Measurements from ENCODE around the gene TSPAN18. TPM values are rescaled to one million over a fixed set of nuclear protein-coding genes. Genes with fewer than 3 reads are reported as not detected.

The TSPAN18 gene
- total and polyA plus RNA-seq, 2 experiments from 2014 or later: 9.5 to 21.5 TPM

DNA sequence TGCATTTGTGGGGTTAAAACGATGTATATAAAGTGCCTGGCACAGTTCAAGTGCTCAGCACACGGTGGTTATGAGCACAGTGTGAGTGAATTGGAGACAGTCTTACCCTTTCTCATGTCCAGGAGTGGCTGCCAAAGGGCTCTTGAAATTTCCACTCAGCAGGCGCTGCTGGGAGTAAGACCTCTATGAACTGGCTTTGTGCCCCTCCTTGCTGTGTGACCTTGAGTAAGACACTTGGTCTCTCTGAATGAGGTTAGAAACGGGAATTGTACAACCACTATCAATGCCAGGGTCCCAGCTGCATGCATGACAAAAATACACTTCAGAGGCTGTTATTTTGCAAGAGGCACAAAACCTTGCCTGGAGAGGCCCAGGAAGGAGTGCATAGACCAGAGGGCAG lies 86.6 kb downstream of the TSPAN18 start:
- TF ChIP-seq EZH2 (IDR thresholded peaks at IDR 0.05; ENCODE audit: borderline replicate concordance): no peak
- TF ChIP-seq, protein P1, sequence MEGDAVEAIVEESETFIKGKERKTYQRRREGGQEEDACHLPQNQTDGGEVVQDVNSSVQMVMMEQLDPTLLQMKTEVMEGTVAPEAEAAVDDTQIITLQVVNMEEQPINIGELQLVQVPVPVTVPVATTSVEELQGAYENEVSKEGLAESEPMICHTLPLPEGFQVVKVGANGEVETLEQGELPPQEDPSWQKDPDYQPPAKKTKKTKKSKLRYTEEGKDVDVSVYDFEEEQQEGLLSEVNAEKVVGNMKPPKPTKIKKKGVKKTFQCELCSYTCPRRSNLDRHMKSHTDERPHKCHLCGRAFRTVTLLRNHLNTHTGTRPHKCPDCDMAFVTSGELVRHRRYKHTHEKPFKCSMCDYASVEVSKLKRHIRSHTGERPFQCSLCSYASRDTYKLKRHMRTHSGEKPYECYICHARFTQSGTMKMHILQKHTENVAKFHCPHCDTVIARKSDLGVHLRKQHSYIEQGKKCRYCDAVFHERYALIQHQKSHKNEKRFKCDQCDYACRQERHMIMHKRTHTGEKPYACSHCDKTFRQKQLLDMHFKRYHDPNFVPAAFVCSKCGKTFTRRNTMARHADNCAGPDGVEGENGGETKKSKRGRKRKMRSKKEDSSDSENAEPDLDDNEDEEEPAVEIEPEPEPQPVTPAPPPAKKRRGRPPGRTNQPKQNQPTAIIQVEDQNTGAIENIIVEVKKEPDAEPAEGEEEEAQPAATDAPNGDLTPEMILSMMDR (IDR thresholded peaks at IDR 0.05; ENCODE audit: poor library complexity): no peak
- TF ChIP-seq EZH2phosphoT487 (IDR thresholded peaks at IDR 0.05; ENCODE audit: low read depth, severe bottlenecking, unreplicated experiment): no peak
- no peak overlapping the region for H3K27ac ChIP-seq
- H2AFZ ChIP-seq: no peak overlapping the region
- WGBS (ENCODE audit: low lambda C conversion rate, missing lambda C conversion rate): 68% methylated on average over 4 of the region's 4 CpGs
- no peaks in the 10 kb centered on the region for H3K36me3 ChIP-seq (replicated peaks; ENCODE audit: insufficient read depth, low read depth)
- no peaks in the 10 kb centered on the region for H3K27me3 ChIP-seq
- no peak for DNase-seq (ENCODE audit: low spot score)
- H3K79me2 ChIP-seq: no peaks in the 10 kb centered on the region
- no peak overlapping the region for H3K4me3 ChIP-seq
- H3K4me1 ChIP-seq (ENCODE audit: insufficient read depth): peaks cover 5% of the 10 kb centered on the region
- H3K9me2 ChIP-seq (replicated peaks; ENCODE audit: insufficient read depth): no peaks in the 10 kb centered on the region
- no peaks in the 10 kb centered on the region for H4K20me1 ChIP-seq (ENCODE audit: insufficient read depth, poor library complexity, severe bottlenecking)
- no peaks in the 10 kb centered on the region for H3K9me3 ChIP-seq (ENCODE audit: low read depth)
- no peak overlapping the region for H3K4me2 ChIP-seq

DNA sequence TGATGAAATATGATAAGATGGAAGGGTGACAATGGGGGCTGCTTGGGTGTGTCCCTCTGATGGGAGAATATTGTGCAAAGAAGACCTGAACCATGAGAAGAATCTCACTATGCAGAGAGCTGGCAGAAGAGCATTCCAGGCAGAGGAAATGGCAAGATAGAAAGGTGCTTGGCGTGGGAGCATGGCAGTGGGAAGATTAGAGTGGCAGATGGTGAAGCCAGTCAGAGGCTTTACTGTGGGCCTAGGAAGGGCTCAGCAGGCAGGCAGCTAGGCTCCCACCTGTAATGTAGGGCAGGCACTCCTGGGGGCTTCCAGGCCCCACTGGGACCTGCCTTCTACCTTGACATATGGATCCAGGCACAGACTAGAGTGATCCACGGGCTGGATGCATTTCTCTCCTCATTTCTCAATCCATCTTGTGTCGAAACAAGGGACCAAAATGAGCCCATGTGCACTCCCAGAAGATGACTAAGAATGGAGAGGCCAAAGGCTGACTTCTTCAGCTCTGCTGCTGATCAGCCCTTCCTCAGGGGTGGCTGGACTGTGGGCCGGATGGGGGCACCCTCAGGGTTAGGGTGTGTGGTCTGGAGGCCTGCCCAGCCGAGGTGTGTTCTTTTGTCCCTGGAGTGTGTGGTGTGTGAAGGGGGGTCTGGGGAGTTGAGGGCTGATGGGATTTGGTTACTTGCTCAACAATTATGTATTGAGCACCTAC lies 88.3 kb downstream of the TSPAN18 start:
- 73% methylated on average over 5 of the region's 5 CpGs for WGBS (ENCODE audit: low lambda C conversion rate, missing lambda C conversion rate)

DNA sequence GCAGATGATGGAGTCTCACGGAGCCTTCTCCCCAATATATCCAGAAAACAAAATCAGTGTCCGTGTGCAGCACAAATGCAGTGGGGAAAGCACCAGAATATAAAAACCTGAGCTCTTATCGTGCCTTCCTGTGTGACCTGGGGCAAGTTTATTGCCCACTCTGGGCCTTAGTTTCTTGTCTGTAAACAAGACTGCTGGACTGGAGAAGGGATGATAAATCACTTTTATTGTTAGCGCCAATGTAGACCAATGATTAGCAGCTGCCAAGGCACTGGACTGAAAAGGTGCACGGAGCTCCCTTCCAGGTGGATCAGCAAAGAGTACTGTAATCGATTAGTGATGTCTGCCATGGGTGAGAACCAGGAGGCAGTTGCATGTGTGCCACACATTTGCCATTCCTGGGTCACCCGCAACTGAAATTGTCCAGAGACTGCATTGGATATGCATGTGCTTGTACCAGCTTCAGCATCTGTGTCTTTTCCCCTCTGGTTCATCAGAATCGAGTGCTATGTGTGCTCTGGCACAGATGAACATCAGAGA lies 89.2 kb downstream of the TSPAN18 start:
- H3K27ac ChIP-seq: no peak overlapping the region
- 96% methylated on average over 8 of the region's 8 CpGs for WGBS (ENCODE audit: low lambda C conversion rate, missing lambda C conversion rate)
- DNase-seq (ENCODE audit: low spot score): no peak

More for the DNA sequence above, 88.3 kb downstream of the TSPAN18 start:
- no peaks in the 10 kb centered on the region for H4K20me1 ChIP-seq (ENCODE audit: insufficient read depth, poor library complexity, severe bottlenecking)
- H3K36me3 ChIP-seq (replicated peaks; ENCODE audit: insufficient read depth, low read depth): no peaks in the 10 kb centered on the region
- peaks cover 5% of the 10 kb centered on the region for H3K4me1 ChIP-seq (ENCODE audit: insufficient read depth)
- H3K27ac ChIP-seq: no peak overlapping the region
- H3K27me3 ChIP-seq: no peaks in the 10 kb centered on the region
- no peak overlapping the region for H2AFZ ChIP-seq
- DNase-seq (ENCODE audit: low spot score): no peak
- H3K4me3 ChIP-seq: no peak overlapping the region
- no peaks in the 10 kb centered on the region for H3K9me3 ChIP-seq (ENCODE audit: low read depth)
- H3K4me2 ChIP-seq: no peak overlapping the region
- TF ChIP-seq EZH2phosphoT487 (IDR thresholded peaks at IDR 0.05; ENCODE audit: low read depth, severe bottlenecking, unreplicated experiment) (no peak), EZH2 (IDR thresholded peaks at IDR 0.05; ENCODE audit: borderline replicate concordance) (no peak)
- H3K9me2 ChIP-seq (replicated peaks; ENCODE audit: insufficient read depth): no peaks in the 10 kb centered on the region
- no peaks in the 10 kb centered on the region for H3K79me2 ChIP-seq

DNA sequence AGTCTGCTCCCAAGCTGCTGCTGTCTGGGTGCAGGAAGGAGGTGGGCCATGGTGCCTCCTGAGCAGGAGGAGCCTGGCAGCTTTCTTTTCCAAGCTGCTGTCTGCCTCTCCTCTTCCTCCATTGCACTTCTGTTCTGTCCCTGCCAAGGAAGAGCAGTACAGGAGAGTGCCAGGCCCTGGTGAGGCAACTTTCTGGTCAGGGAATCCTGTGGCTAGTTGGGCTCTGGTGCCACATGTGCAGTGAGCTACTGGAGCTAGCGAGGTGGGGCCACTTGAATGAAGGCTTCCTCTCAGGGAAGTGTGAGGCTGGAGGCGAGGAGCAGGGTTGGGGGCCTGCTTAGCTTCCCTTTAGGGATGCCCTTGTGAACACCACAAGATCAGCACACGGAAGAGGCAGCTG lies 90.0 kb downstream of the TSPAN18 start:
- H4K20me1 ChIP-seq (ENCODE audit: insufficient read depth, poor library complexity, severe bottlenecking): no peaks in the 10 kb centered on the region
- peaks cover 5% of the 10 kb centered on the region for H3K4me1 ChIP-seq (ENCODE audit: insufficient read depth)
- H3K9me3 ChIP-seq (ENCODE audit: low read depth): no peaks in the 10 kb centered on the region
- DNase-seq (ENCODE audit: low spot score): no peak
- no peak overlapping the region for H3K4me2 ChIP-seq
- H3K27ac ChIP-seq: no peak overlapping the region
- H3K4me3 ChIP-seq: no peak overlapping the region
- H2AFZ ChIP-seq: no peak overlapping the region
- TF ChIP-seq, protein P1 (IDR thresholded peaks at IDR 0.05; ENCODE audit: poor library complexity): no peak
- no peak for TF ChIP-seq EZH2phosphoT487 (IDR thresholded peaks at IDR 0.05; ENCODE audit: low read depth, severe bottlenecking, unreplicated experiment)
- TF ChIP-seq EZH2 (IDR thresholded peaks at IDR 0.05; ENCODE audit: borderline replicate concordance): no peak
- 95% methylated on average over 3 of the region's 3 CpGs for WGBS (ENCODE audit: low lambda C conversion rate, missing lambda C conversion rate)
- H3K27me3 ChIP-seq: no peaks in the 10 kb centered on the region
- no peaks in the 10 kb centered on the region for H3K9me2 ChIP-seq (replicated peaks; ENCODE audit: insufficient read depth)
- H3K79me2 ChIP-seq: no peaks in the 10 kb centered on the region
- H3K36me3 ChIP-seq (replicated peaks; ENCODE audit: insufficient read depth, low read depth): no peaks in the 10 kb centered on the region

More for the DNA sequence above, 89.2 kb downstream of the TSPAN18 start:
- Histone ChIP-seq H3K27me3 (no peaks in the 10 kb centered on the region), H3K4me1 (ENCODE audit: insufficient read depth) (peaks cover 5% of the 10 kb centered on the region), H3K36me3 (replicated peaks; ENCODE audit: insufficient read depth, low read depth) (no peaks in the 10 kb centered on the region), H3K4me2 (no peak overlapping the region), H3K9me3 (ENCODE audit: low read depth) (no peaks in the 10 kb centered on the region), H2AFZ (no peak overlapping the region), H3K9me2 (replicated peaks; ENCODE audit: insufficient read depth) (no peaks in the 10 kb centered on the region), H4K20me1 (ENCODE audit: insufficient read depth, poor library complexity, severe bottlenecking) (no peaks in the 10 kb centered on the region), H3K79me2 (no peaks in the 10 kb centered on the region), H3K4me3 (no peak overlapping the region)
- TF ChIP-seq EZH2phosphoT487 (IDR thresholded peaks at IDR 0.05; ENCODE audit: low read depth, severe bottlenecking, unreplicated experiment): no peak
- TF ChIP-seq EZH2 (IDR thresholded peaks at IDR 0.05; ENCODE audit: borderline replicate concordance): no peak
- TF ChIP-seq, protein P1 (IDR thresholded peaks at IDR 0.05; ENCODE audit: poor library complexity): no peak
